ENCODE measurements around the gene RBM19.
"Not testable (repeated sequence)": the region's sequence is repeated elsewhere in the genome, so short reads cannot be mapped to it uniquely, and the experiment has no call there.

Gene RBM19, protein sequence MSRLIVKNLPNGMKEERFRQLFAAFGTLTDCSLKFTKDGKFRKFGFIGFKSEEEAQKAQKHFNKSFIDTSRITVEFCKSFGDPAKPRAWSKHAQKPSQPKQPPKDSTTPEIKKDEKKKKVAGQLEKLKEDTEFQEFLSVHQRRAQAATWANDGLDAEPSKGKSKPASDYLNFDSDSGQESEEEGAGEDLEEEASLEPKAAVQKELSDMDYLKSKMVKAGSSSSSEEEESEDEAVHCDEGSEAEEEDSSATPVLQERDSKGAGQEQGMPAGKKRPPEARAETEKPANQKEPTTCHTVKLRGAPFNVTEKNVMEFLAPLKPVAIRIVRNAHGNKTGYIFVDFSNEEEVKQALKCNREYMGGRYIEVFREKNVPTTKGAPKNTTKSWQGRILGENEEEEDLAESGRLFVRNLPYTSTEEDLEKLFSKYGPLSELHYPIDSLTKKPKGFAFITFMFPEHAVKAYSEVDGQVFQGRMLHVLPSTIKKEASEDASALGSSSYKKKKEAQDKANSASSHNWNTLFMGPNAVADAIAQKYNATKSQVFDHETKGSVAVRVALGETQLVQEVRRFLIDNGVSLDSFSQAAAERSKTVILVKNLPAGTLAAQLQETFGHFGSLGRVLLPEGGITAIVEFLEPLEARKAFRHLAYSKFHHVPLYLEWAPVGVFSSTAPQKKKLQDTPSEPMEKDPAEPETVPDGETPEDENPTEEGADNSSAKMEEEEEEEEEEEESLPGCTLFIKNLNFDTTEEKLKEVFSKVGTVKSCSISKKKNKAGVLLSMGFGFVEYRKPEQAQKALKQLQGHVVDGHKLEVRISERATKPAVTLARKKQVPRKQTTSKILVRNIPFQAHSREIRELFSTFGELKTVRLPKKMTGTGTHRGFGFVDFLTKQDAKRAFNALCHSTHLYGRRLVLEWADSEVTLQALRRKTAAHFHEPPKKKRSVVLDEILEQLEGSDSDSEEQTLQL

DNA sequence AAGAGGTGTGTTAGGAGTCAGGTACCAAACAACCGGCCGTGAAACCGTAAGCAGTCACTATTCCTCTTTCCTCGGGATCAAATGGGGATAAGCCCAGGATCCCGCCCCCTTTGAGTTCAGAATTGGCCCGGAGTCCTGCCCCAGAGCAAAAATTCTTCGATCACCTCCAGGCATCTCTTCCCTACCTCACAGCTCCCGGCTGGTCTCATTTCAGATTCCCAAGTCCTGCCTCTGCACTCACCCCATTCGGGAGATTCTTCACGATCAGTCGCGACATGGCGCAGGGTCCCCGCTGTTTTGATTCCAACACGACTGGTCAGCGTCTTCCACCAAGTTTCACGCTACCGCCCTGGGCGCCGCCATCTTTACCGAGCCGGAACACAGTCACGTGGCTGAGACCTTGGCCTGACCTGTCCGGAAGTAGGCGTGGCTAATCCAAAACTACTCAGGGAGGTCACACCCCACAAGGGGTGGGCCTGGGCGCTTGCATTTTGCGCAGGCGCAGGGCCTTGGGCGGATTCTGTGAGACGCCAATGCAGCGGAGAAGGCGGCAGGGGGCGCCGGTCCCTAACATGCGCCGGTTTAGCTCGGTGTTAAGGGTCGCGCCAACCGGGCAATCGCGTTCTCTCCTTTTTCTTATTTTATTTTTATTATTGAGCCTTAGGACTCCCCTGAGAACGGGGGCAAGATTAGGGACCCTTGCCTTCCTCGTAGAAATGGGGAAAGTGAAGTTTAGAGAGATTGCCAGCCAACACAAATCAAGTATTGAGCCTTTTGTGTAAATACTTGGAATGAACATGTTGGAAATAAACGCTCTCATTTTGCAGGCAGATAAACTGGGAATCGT lies at the start of gene RBM19:
TSS of gene RBM19 (minus strand) at position 375 of the 847 bp plus-strand sequence. CDS start at position 277, 98 bp downstream.
- DNase-seq = peak; percentile 97

DNA sequence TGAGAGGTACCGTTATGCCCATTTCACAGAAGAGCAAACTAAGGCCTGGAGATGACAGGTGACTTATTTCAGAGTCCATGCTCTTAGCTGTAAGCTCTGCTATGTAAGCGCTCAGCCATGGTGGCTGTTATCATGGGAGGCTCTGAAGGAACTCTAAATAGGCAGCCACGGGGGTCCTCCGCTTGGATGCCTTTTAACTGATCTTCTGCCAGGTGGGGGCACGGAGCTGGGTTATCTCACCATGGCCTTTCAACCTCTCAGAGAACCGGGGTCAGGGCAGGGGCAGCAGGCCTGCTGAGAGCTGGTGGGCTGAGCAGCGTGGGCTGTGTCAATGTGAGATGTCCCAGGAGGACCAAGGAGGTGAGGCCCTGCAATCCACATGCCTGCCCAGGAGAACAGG lies 49.7 kb upstream of the RBM19 start:
- DNase-seq = no peak

DNA sequence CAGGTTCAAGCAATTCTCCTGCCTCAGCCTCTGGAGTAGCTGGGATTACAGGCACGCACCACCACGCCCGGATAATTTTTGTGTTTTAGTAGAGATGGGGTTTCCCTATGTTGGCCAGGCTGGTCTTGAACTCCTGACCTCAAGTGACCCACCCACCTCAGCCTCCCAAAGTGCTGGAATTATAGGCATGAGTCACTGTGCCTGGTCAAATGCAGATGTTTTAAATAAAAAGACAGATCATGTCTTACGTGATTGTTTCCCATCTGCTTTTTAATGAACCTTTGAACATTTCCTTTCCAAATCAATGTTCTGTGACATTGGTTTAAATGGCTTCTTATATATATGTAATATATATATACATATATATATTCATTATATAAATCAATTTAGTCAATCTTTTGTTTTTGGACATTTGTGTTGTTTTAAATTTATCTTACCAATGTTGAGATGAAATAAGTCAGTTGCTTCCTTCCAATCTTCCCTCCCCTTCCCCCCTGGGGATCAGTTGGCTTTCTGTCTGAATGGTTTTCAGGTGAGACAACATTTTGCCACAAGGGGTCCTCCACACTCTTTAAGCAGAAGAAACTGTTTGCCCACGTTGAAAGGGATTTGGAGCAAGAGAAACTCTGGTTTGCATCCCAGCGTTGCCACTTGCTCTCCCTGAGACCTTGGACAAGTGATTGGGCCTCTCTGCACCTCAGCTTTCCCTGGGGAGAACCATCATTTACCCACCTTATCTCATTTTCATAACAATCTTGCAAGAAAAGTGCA lies 47.6 kb upstream of the RBM19 start:
- DNase-seq = peak; percentile 57

DNA sequence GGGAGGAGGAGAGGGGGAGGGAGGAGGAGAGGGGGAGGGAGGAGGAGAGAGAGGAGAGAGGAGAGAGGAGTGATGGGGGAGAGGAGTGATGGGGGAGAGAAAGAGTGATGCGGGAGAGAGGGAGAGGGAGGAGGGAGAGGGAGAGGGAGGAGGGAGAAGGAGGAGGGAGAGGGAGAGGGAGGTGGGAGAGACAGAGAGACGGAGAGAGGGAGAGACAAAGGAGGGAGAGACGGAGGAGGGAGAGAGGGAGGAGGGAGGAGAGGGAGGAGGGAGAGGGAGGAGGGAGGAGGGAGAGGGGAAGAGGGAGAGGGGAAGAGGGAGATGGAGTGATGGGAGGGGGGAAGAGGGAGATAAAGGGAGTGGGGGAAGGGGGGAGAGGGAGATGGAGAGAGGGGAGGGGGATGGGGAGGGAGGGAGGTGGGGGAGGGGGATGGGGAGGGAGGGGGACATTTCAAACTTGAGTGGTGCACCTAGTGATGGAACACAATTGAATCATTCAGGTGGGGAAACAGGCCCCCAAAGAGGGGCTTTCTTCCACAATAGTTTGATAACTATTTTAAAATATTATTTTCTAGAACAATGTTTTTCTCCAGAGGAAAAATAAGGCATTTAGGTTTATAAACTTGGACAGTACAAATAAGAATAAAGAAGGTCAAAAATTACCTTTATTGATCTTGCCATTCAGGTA lies 46.8 kb upstream of the RBM19 start:
- DNase-seq = no peak

GRCh38 chr12:114011711-114012110 lies 45.6 kb upstream of the RBM19 start:
- DNase-seq = no peak

- peak; percentile 6 for DNase-seq
Measured at GRCh38 chr12:114006482-114007425, 40.6 kb upstream of the RBM19 start.

DNA sequence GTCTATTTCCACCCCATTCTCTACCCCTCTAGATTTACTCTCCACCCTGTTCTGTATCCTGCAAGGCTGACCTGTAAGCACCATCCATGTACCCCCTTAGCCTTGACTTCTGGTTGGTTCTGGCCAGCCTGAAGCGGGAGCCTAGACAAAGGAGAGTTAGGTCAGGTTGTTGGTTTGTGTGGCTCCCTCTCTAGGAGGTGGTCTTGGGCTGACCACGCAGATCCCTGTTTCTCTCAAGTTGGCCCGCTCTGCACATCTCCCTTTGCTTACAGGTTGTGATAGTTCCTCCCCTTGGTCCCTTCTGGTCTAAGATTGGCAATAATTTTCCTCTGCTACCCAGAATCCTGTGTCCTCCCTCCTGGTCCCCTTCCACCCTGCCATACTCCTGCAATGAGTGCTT lies 38.3 kb upstream of the RBM19 start:
- DNase-seq = no peak

DNA sequence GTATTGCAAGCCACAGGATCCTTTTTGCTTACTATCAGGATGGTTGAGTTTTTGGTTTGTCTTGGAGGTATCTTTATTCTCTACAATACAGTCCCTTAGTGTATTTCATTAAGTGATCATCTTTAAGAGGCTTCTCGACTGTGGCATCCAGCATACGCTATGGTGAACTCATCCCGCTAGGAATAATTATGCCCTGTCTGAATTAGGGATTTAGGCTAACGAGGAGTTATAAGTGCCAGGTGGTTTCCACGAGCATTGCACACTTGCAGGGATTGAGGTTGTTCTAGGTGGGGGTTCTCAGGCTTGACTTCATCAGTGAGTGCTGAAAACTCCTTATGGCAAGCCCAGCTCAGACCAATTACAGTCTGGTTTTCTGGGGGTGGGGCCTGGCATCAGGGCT lies 37.2 kb upstream of the RBM19 start:
- peak; percentile 56 for DNase-seq

GRCh38 chr12:114001511-114002340 lies 35.6 kb upstream of the RBM19 start:
- DNase-seq = no peak

GRCh38 chr12:114000861-114001260 lies 34.7 kb upstream of the RBM19 start:
- no peak for DNase-seq

DNA sequence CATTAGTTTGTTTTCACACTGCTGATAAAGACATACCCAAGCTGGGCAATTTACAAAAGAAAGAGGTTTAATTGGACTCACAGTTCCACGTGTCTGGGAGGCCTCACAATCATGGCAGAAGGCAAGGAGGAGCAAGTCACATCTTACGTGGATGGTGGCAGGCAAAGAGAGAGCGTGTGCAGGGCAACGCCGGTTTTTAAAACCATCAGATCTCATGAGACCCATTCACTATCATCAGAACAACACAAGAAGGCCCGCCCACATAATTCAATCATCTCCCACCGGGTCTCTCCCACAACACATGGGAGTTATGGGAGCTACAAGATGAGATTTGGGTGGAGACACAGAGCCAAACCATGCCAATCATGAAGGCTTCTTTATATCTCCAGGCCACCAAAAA lies 34.1 kb upstream of the RBM19 start:
- not testable (repeated sequence) for DNase-seq

GRCh38 chr12:113997365-113997764 lies 31.2 kb upstream of the RBM19 start:
- DNase-seq = no peak

DNA sequence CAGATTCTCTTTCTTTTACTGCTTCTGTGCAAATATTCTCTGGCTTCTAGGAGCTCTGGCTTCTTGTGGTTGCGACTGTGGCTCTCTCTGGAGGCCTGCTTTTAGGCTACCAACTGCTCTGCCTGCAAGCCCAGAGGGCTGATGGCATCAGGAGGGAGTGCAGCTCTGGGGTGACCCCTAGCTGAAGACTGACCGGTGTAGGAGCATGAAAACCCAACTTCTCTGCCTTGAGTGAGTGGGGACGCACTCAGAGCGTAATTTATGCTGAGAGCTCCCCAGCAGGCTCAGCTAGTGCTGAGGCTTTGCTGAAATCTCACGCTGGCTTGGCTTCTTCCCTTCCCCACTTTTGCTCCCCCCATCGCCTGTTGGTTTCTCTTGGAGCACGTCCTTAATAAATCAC lies 29.9 kb upstream of the RBM19 start:
- DNase-seq = peak; percentile 70

DNA sequence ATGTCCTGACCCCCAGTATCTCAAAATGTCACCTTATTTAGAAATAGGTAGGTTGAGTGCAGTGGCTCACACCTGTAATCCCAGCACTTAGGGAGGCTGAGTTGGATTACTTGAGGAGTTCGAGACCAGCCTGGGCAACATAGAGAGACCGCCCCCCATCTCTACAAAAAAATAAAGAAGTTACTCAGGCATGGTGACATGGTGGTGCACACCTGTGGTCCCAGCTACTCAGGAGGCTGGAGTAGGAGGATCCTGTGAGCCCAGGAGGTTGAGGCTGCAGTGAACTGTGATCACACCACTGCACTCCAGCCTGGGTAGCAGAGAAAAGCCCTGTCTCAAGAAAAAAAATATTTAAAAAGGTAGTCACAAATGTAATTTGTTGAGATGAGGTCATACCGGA lies 27.9 kb upstream of the RBM19 start:
- DNase-seq = no peak

- not testable (repeated sequence) for DNase-seq
Measured at GRCh38 chr12:113992751-113993150, 26.6 kb upstream of the RBM19 start.

DNA sequence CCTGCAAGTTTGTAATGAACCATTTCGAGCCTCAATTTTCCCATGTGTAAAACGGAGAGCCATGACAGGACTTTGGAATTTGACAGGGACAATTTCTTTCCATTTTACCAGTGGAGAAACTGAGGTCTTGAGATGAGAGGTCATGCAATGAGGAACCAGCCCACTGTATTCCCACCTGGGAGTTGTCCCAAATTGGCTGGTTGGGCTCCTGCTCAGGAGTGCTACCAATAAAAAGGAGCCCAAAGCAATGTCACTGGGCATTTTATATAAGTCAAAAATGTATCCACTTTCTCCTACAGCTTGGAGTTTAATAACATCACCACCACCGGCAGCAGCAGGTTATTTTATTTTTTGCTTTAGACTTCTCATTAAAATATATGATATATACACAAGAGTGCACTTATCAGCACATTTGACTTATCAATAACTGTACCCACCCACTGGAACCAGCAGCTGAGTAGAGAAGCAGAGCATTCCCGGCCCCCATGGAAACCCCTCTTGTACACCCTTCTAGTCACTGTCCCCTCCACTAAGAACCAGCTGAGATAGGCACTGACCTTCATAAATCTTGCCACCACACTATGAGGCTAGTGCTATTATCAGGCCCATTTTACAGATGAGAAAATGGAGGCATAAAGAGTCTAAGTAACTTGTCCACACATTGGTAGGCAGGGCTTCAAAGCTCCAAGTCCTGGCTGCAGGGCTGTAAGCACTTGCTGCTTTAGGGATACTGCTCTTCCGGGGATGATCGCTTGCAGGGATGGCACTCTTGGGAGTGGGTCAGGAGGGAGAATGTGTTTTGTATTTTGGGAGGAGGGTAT lies 25.3 kb upstream of the RBM19 start:
- no peak for DNase-seq

DNA sequence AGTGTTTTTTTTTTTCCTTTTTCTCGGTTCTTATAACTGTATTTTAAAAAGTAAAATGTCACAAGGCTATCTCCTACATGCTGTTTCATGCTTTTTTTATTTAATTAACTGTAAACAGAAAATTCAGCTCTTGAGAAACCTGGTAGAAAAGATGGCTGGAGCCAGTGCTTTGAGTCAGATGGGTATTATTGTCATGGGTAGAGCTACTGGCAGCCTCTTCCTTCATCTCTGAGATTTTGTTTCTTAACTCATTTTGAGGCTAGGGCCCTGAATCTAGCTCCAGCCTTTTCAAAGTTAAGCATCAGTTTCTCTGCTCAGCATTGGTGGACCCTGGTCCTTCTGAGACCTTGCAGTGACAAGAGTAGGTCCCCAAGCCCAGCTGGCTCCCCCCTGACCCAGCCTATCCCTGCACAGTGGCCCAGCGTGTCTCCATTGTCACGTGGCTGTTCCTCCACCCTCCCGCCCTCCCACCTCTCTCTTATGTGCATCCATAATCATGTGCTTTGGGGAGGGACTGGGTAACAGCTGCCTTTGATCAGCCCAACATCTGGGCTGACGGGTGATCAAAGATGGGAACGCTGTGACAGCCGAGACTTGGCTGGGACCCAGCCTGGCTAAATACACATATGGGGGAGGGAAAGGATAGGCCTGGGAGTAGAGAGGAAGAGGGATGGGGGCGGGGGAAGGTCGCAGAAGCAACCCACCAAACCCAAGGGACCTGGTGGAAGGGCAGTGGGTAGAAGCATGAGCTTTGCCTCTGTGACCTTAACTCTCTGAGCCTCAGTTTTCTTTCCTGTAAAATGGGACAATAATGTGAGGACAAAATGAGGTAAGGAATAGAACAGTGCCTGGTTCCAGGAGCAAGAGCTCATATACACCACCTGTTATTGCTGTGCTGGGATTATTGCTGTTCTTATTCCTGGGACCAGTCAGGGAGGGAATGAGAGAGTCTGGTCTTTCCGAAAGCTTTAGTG lies 24.4 kb upstream of the RBM19 start:
- no peak for DNase-seq
